Fibroblast of lung (primary cell): ENCODE measurements around the gene ADGRD1.
"Not testable (repeated sequence)": the region's sequence is repeated elsewhere in the genome, so short reads cannot be mapped to it uniquely, and the experiment has no call there.

Experiments used
- EZH2 ChIP-seq: IDR thresholded peaks from 2 replicates; pipeline ENCODE4 v1.5.1; 2012; ENCODE audit warnings: low read length, control low read depth, mild to moderate bottlenecking; ENCODE audit errors: missing control alignments
- TF ChIP-seq, protein P1 (sequence below), 2 donors: IDR thresholded peaks in 1 of 2; conservative IDR thresholded peaks in 1 of 2; 1 replicate in 1 of 2; 2 replicates in 1 of 2; pipeline ENCODE4 v1.5.1; 2011 to 2012; ENCODE audit warnings: low read length in 2 of 2, control low read depth in 1 of 2, inconsistent platforms in 1 of 2, low read depth in 1 of 2, mild to moderate bottlenecking in 1 of 2

DNA sequence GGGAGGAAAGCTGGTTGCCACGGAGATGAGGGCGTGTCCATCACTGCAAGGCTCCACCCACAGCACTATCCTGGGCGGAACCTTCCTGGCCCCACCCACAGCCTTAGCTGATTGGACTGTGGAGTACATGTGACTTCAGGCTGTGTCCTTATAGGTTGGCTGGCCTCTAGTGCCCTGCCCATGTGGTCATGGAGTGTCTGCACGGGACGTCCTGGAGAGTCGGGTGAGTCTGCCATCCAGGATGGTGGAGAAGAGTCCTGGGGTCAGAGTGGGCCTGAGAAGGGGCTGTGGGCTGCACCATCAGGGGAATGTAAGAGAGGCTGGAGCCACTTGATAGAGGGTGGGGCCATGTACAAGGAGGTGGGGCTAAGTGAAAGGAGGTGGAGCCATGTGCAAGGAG, 117.0 kb downstream of the ADGRD1 start:
- not testable (repeated sequence) for TF ChIP-seq EZH2
- TF ChIP-seq, protein P1, sequence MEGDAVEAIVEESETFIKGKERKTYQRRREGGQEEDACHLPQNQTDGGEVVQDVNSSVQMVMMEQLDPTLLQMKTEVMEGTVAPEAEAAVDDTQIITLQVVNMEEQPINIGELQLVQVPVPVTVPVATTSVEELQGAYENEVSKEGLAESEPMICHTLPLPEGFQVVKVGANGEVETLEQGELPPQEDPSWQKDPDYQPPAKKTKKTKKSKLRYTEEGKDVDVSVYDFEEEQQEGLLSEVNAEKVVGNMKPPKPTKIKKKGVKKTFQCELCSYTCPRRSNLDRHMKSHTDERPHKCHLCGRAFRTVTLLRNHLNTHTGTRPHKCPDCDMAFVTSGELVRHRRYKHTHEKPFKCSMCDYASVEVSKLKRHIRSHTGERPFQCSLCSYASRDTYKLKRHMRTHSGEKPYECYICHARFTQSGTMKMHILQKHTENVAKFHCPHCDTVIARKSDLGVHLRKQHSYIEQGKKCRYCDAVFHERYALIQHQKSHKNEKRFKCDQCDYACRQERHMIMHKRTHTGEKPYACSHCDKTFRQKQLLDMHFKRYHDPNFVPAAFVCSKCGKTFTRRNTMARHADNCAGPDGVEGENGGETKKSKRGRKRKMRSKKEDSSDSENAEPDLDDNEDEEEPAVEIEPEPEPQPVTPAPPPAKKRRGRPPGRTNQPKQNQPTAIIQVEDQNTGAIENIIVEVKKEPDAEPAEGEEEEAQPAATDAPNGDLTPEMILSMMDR (conservative IDR thresholded peaks at IDR 0.05 in 1 of 2, IDR thresholded peaks at IDR 0.05 in 1 of 2; ENCODE audit: low read depth in 1 of 2, low read length in 2 of 2), result not testable (repeated sequence)
